ENCODE measurements around the gene URI1.

- TF ChIP-seq CTCF (IDR thresholded peaks at IDR 0.05 in 8 of 11, conservative IDR thresholded peaks at IDR 0.05 in 3 of 11) (no peak), POLR2A (IDR thresholded peaks at IDR 0.05) (no peak)
Measured at GRCh38 chr19:29985196-29985595, 43.2 kb downstream of the URI1 start.

All from spleen (tissue), 7 donors.